GM12892 (cell line): ENCODE data around the gene ABCD2. TPM values are rescaled to one million over a fixed set of nuclear protein-coding genes. Genes with fewer than 3 reads are reported as not detected.

Source experiments
- DNase-seq: peaks from one replicate; pipeline ENCODE4 v3.0.0; 2011; ENCODE audit not compliant: insufficient read length
- FAIRE-seq: peaks from 2 replicates; lab custom pipeline; 2011; peaks lifted over from hg19 to GRCh38; lab: Jason Lieb, UNC
- POLR2A ChIP-seq: IDR thresholded peaks from 2 replicates; pipeline ENCODE4 v1.6.1; 2011; ENCODE audit warnings: low read depth, low read length, control low read depth
- POLR2AphosphoS5 ChIP-seq: IDR thresholded peaks from 2 replicates; pipeline ENCODE4 v1.6.1; 2011; ENCODE audit warnings: low read depth, low read length, control low read depth
- TAF1 ChIP-seq: IDR thresholded peaks from 2 replicates; pipeline ENCODE4 v1.6.1; 2011; ENCODE audit warnings: low read depth, mild to moderate bottlenecking, control low read depth, low read length, borderline replicate concordance
- polyA plus RNA-seq: library from polyadenylated mRNA; unstranded; fragments of >200 nt; gene quantifications from one replicate; pipeline ENCODE4 v1.2.1, GENCODE V29; 2012; ENCODE audit warnings: missing spikeins, inconsistent platforms; ENCODE audit not compliant: missing spikeins

ABCD2 gene
- polyA plus RNA-seq = 4.3 TPM

DNA sequence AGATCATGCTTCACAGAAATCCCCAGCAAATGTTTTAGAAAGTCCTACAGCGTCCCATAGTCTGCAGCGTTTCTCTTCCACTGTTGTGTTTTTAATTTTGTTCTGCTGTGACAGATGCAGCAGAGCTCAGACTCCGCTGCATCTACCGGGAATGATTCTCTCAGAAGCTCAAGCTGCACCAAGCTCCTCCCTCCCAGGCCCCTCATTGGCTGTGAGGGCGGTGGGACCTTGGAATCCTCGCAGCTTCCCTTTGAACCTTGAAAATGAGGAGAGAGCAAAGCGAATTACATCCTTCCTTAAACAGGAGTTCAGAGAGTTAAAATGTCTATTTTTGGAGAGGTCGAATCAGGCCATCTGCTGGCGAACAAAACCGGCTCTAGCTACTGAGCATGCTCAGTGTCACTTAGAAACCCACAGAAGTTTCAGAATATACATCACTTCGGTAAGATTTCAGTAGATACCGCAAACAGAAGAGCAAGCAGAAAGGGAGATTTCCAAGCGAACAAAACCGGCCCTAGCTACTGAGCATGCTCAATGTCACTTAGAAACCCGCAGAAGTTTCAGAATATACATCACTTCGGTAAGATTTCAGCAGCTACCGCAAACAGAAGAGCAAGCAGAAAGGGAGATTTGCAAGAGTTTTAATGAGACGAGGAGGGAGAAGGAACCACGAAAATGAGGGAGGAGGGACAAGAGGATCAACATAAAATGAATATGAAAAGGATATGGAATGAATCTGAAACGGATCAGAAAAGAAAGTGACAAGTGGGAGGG lies at the start of gene ABCD2:
Gene ABCD2 (minus strand): TSS at position 144 of the 774 bp plus-strand sequence. CDS start 188 bp downstream, outside the sequence.
- DNase-seq (no peak), FAIRE-seq (peak; percentile 95)
- no peak; the same call in 1 of the 2 replicates for TF ChIP-seq POLR2AphosphoS5
- TF ChIP-seq POLR2A = peak; percentile 45; the same call in 1 of the 2 replicates
- TF ChIP-seq TAF1 = peak; percentile 18; the same call in 1 of the 2 replicates

DNA sequence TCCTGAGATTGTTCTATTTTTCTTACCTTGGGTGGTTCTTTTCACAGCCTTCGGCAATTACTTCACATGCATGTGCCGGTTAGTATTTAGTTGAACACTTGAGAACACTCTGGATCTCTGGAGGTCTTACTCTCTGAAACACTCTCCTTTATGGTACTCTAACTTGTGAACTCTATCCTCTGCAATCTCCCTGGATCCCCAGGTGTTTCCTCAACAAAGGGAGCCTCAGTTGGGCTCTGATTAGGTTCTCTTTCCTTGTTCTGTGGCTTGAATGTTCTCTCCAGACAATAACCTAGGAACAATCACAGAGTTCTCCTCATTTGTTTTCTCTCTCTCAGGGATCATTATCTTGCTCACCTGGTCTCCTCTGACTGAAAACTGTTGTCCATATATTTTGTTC lies 40.5 kb upstream of the ABCD2 start:
- FAIRE-seq (no peak), DNase-seq (no peak)
- TF ChIP-seq POLR2A (no peak), TAF1 (no peak), POLR2AphosphoS5 (no peak)

DNA sequence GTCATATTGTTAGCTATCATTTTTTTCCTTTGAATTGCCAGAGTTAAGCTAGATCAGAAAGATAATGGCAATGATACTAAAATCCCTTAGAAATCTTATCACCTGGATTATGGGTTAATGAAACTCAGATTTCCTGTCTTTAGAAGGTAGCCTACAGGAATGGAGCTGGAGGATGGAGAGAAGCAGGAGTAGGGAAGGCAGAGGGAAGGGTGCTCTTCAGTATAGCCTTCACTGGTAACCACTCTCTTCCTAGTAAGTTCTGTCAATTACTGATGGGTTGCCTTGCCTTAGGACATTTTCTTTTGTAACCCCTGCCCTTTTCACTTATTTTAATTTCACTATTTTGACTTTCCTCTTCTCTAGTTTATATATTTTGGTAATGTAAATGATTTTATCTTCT lies 27.8 kb upstream of the ABCD2 start:
- TF ChIP-seq TAF1 = no peak
- no peak for TF ChIP-seq POLR2AphosphoS5
- no peak for TF ChIP-seq POLR2A
- DNase-seq (no peak), FAIRE-seq (peak; percentile 60)

DNA sequence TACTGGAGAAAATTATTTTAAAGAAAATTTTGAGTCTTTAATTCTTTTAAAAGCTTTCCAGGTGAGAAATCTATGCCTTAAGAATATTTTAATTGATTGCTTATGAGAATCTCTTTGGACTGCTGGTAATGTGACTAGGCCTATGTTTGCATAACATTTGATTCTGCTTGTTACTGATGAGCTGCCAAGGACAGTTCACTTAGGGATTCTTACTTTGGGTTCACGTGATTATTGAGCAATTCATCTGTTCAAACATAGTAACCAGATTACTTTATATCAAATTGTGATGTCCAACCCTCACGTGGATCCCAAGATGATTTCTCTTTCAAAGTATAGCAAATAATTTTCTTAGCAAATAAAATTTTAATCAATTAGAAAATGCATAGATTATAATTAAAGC lies 27.4 kb upstream of the ABCD2 start:
- FAIRE-seq = no peak

DNA sequence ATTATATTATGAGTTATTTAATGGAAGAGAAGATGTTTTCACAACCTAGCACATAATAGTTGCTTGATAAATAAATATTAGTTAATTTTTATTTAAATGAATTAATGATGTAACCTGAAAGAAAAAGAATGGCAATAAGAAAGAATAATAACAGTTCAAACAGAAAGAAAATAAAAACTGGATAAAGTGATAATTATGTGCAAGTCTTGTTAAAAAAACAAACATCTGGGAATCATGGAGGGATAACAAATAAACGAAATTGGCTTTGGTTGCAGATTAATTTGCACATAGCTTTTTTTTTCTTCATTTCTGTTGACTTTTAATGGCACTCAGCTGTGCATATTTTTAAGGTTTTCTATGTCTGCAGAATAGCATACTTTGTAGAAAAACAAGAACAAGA lies 23.4 kb upstream of the ABCD2 start:
- FAIRE-seq (no peak), DNase-seq (no peak)
- no peak for TF ChIP-seq POLR2AphosphoS5
- no peak for TF ChIP-seq TAF1
- TF ChIP-seq POLR2A = no peak

More for the DNA sequence above, 27.4 kb upstream of the ABCD2 start:
- no peak for TF ChIP-seq TAF1
- no peak for TF ChIP-seq POLR2A
- no peak for TF ChIP-seq POLR2AphosphoS5
- DNase-seq = no peak

DNA sequence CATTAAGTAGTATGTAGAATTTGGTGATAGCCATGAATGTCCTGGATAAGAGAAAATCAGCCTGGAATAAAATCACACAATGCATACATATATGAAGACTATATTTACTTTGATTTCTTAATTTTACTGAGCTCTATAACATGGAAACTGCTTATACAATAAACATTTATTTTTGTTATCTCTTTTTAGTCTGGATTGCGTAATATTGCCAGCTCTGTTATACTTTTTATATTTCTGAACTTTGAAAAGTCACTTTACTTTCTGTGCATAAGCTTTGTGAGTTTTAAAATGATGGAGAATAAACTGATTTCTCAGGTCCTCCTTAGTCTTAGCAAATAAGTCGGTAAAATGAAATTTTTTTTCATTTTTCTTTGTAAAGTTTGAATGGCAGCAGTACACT lies 19.2 kb upstream of the ABCD2 start:
- FAIRE-seq = no peak
- no peak for DNase-seq
- no peak for TF ChIP-seq POLR2A
- no peak for TF ChIP-seq POLR2AphosphoS5
- TF ChIP-seq TAF1 = no peak

DNA sequence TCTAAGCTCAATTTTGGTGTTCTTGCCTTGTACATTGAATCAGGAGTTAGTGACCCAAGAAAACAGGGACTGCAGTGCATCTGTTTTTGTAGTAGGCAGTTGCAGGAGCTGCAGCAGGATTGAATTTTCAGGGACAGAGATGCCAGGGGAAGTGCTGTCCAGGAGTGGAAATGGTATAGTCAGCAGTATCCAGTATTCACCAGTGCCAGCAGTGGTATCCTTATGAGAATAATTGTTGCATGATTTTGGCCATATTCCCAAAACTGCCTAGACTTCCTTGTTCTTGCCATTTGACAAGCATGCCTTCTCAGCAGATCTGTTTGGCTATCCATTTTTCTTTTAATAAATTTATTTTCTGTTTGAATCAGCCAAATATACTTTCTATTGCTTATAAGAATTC lies 18.6 kb upstream of the ABCD2 start:
- no peak for TF ChIP-seq POLR2A
- no peak for TF ChIP-seq TAF1
- no peak for TF ChIP-seq POLR2AphosphoS5
- DNase-seq (no peak), FAIRE-seq (no peak)

DNA sequence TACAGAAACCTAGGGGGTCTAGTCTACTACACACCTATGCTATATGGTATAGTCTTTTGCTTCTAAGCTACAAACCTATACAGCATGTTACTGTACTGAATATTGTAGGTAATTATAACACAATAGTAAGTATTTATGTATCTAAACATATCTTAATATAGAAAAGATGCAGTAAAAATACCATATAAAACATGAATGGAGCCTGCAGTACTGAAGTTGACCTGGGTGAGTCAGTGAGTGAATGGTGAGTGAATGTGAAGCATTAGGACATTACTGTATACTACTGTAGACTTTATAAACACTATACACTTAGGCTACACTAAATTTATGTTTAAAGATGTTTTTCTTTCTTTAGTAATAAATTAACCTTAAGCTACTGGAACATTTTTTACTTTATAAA lies 13.1 kb upstream of the ABCD2 start:
- no peak for TF ChIP-seq POLR2AphosphoS5
- TF ChIP-seq TAF1 = no peak
- no peak for TF ChIP-seq POLR2A
- DNase-seq (no peak), FAIRE-seq (peak; percentile 14)

DNA sequence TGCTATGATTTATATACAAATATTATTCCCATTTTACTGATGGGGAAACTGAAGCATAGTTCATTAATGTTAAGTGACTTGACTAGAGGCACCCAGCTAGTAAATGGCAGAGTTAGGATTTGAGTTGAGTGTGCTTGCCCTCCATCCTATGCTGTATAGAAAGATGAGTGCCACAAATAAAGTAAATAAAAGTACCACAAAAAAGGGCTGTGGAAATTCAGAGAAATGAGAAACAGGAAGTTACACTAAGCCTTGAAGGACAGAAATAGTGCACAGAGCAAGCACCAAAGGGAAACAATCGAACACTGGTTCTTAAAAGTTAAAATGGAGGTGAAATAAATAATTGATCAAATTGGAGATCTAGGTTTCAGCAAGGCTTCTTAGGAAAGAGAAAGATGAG lies 9.2 kb upstream of the ABCD2 start:
- TF ChIP-seq POLR2A (no peak), POLR2AphosphoS5 (no peak), TAF1 (no peak)
- DNase-seq = no peak
- no peak for FAIRE-seq

DNA sequence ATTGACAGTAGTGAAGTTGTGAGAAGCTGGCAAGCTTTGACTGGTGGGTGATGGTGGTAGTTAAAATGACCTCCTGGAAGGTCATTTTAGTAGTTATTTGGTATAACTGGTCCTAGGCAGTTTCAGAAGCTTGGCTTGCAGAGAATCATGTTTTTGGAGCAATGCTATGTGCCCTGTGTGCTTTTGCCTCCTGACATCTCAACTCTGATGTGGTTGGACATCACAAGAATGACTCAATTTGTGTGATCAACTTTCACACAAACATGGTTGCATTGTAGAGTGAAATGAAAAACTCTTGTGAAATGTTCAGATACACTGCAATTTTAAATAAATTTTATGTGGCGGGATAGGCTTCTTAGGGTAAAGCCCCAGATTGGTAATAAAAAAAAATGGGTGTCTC lies 8.3 kb upstream of the ABCD2 start:
- no peak for FAIRE-seq
- TF ChIP-seq TAF1 = no peak
- TF ChIP-seq POLR2AphosphoS5 = no peak
- no peak for DNase-seq

DNA sequence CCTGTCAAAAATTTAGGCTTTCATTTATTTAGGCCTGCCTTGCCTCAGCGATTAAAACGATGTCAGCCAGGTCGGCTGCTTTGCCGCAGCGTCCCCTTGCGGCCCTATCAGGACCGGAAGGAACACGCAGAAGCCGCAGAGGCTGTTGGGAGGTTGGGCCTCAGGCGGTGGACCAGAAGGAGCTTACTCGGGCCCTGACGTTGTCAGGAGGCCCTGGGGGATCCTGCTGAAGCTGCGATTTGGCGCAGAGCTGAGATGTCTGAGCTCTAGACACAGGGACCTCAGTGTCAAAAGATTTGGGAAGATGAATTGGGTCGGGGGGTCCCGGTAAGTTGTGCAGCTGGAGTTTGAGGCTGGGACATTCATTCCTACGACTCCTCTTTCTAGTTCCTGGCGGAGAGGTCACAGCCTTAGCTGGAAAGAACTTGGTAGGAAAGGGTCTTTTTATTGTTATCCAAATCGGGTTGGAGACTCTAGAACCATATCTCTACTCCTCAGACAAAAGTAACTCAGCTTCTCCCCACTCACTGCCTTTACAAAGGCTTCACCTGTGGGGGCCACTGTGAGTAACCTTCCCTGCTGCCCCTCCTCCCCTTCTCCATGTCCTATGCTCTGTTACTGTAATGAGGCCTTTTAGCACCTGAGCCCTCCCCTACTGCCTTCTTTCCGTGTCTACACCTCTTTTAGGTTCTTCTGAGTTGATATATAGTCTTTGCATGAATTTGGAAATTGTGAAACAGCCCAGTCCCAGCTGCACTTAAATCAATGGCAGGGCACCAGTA lies 6.6 kb upstream of the ABCD2 start:
- TF ChIP-seq POLR2AphosphoS5 (no peak), TAF1 (no peak), POLR2A (no peak)
- DNase-seq (no peak), FAIRE-seq (no peak)
